Neural progenitor cell (in vitro differentiated cells): ENCODE results near the gene LEMD2.

Experiments used
- EZH2 ChIP-seq: fragments of 200-600 bp; sonication (generic); IDR thresholded peaks from 2 replicates; pipeline ENCODE4 v1.6.1; 2017; ENCODE audit warnings: antibody characterized with exemption, mild to moderate bottlenecking, moderate library complexity
- EZH2phosphoT487 ChIP-seq: fragments of 200-600 bp; sonication (generic); IDR thresholded peaks from 2 replicates; pipeline ENCODE4 v1.6.1; 2017; ENCODE audit warnings: antibody characterized with exemption
- TF ChIP-seq, protein P1 (sequence below): fragments of 200-600 bp; sonication (generic); IDR thresholded peaks from 2 replicates; pipeline ENCODE4 v1.5.1; 2017; ENCODE audit warnings: antibody characterized with exemption, mild to moderate bottlenecking

DNA sequence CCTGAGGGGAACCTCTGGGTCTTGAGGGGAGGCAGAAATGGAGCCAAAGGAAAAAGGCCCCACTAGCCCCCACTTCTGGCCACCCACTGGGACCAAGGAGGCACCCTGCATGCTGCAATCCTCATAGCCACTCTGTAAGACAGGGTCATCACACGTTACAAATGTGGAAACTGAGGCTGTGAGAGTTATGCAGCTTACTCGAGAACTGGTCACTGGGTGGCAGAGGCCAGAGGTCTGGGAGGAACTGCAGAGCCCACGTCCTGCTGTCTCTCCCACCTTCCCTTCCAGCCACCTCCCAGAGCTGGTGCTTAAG, 18.1 kb downstream of the LEMD2 start:
- TF ChIP-seq, protein P1, sequence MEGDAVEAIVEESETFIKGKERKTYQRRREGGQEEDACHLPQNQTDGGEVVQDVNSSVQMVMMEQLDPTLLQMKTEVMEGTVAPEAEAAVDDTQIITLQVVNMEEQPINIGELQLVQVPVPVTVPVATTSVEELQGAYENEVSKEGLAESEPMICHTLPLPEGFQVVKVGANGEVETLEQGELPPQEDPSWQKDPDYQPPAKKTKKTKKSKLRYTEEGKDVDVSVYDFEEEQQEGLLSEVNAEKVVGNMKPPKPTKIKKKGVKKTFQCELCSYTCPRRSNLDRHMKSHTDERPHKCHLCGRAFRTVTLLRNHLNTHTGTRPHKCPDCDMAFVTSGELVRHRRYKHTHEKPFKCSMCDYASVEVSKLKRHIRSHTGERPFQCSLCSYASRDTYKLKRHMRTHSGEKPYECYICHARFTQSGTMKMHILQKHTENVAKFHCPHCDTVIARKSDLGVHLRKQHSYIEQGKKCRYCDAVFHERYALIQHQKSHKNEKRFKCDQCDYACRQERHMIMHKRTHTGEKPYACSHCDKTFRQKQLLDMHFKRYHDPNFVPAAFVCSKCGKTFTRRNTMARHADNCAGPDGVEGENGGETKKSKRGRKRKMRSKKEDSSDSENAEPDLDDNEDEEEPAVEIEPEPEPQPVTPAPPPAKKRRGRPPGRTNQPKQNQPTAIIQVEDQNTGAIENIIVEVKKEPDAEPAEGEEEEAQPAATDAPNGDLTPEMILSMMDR: no peak
- TF ChIP-seq EZH2phosphoT487: no peak
- TF ChIP-seq EZH2: no peak
